HCT116 (cell line): ENCODE results near the gene CENPH. TPM values are rescaled to one million over a fixed set of nuclear protein-coding genes. Genes with fewer than 3 reads are reported as not detected.
"Not testable (repeated sequence)": the region's sequence is repeated elsewhere in the genome, so short reads cannot be mapped to it uniquely, and the experiment has no call there.

ENCODE experiments used
- ATAC-seq: fragments of 200-7000 bp; cut with Tn5 transposase; 2 replicates; pipeline ENCODE4 v1.9.1; 2020; ENCODE audit warnings: mild to moderate bottlenecking, moderate library complexity
- BruUV-seq: library from RNA; stranded (reverse); fragments of 400-500 nt; replicated peaks from 2 replicates; lab custom pipeline; 2021; lab: Mats Ljungman, UMichigan
- CTCF ChIA-PET: fragments of 300-600 bp; sonication (Branson Sonifier 250); formaldehyde crosslinking; loops from one replicate; lab custom pipeline; 2021; ENCODE audit warnings: antibody characterized with exemption; lab: Charles Lee
- POLR2A ChIA-PET: fragments of 300-600, 350-600 bp; sonication (Branson Sonifier 250); formaldehyde crosslinking; loops from one replicate; lab custom pipeline; 2021; ENCODE audit warnings: antibody characterized with exemption; lab: Charles Lee
- RAD21 ChIA-PET, 2 experiments: fragments of 300-600 bp; sonication (Branson Sonifier 250); formaldehyde crosslinking; loops; one replicate each; lab custom pipeline; 2023; ENCODE audit warnings: low total read pairs in 2 of 2; ENCODE audit not compliant: uncharacterized antibody in 2 of 2, unreplicated experiment in 2 of 2, low non-redundant PET in 1 of 2; lab: Charles Lee
- DNase-seq: peaks from one replicate; pipeline ENCODE4 v3.0.0-alpha.2; 2010; ENCODE audit warnings: low read depth, low spot score
- H2AFZ ChIP-seq: fragments of 200-600 bp; shearing (Covaris generic), sonication (generic); 2 replicates; pipeline ENCODE4 v1.6.1; 2017; ENCODE audit warnings: low read depth, mixed run types, mixed read lengths, antibody characterized with exemption, low read length; ENCODE audit not compliant: poor library complexity, severe bottlenecking
- H3K27ac ChIP-seq: 2 replicates; pipeline ENCODE4 v1.5.1; 2012; ENCODE audit warnings: low read depth, low read length
- H3K27me3 ChIP-seq: fragments of 200-600 bp; sonication (generic); 2 replicates; pipeline ENCODE4 v1.6.1; 2016; ENCODE audit warnings: mixed run types, low read length, mixed read lengths; ENCODE audit not compliant: insufficient read depth
- H3K36me3 ChIP-seq, 2 experiments: fragments of 200-500 bp in 1 of 2; fragments of 200-600 bp in 1 of 2; sonication (Bioruptor generic) in 1 of 2; sonication (generic) in 1 of 2; 2 replicates each; pipeline versions ENCODE4 v1.5.1 to v1.6.1; 2014 to 2016; ENCODE audit warnings: low read length in 2 of 2, inconsistent platforms in 1 of 2, mixed read lengths in 1 of 2, mixed run types in 1 of 2; ENCODE audit not compliant: insufficient read depth in 2 of 2, control insufficient read depth in 1 of 2
- H3K4me1 ChIP-seq, 2 experiments: fragments of 200-600 bp in 1 of 2; sonication (generic) in 1 of 2; 2 replicates each; pipeline versions ENCODE4 v1.5.1 to v1.6.1; 2012 to 2017; ENCODE audit warnings: low read length in 2 of 2, inconsistent platforms in 1 of 2, mild to moderate bottlenecking in 1 of 2, mixed read lengths in 1 of 2, mixed run types in 1 of 2, moderate library complexity in 1 of 2; ENCODE audit not compliant: insufficient read depth in 2 of 2, control insufficient read depth in 1 of 2
- H3K4me2 ChIP-seq: fragments of 200-600 bp; sonication (generic); 2 replicates; pipeline ENCODE4 v1.6.1; 2017; ENCODE audit warnings: mixed run types, low read length, mixed read lengths
- H3K4me3 ChIP-seq, 2 experiments: fragments of 200-600 bp in 1 of 2; sonication (generic) in 1 of 2; replicated peaks in 1 of 2; 2 replicates each; pipeline ENCODE4 v1.5.1; 2011 to 2016; ENCODE audit warnings: low read length in 2 of 2, control low read depth in 1 of 2, low read depth in 1 of 2, mild to moderate bottlenecking in 1 of 2, mixed read lengths in 1 of 2, mixed run types in 1 of 2
- H3K79me2 ChIP-seq: fragments of 200-600 bp; sonication (generic); 2 replicates; pipeline ENCODE4 v1.6.1; 2017; ENCODE audit warnings: mild to moderate bottlenecking, mixed run types, low read length, moderate library complexity, mixed read lengths; ENCODE audit not compliant: insufficient read depth
- H3K9ac ChIP-seq: fragments of 200-600 bp; sonication (generic); 2 replicates; pipeline ENCODE4 v1.6.1; 2016; ENCODE audit warnings: low read length, mixed read lengths
- H3K9me2 ChIP-seq: fragments of 200-600 bp; sonication (generic), shearing (Covaris generic); 2 replicates; pipeline ENCODE4 v1.6.1; 2017; ENCODE audit warnings: mixed run types, mild to moderate bottlenecking, moderate library complexity; ENCODE audit not compliant: insufficient read depth
- H3K9me3 ChIP-seq, 2 experiments: fragments of 200-500 bp in 1 of 2; fragments of 200-600 bp in 1 of 2; sonication (Bioruptor generic) in 1 of 2; sonication (generic) in 1 of 2; 2 replicates each; pipeline ENCODE4 v1.6.1; 2014 to 2017; ENCODE audit warnings: low read length in 2 of 2, mixed read lengths in 2 of 2, inconsistent platforms in 1 of 2, low read depth in 1 of 2, mild to moderate bottlenecking in 1 of 2, mixed run types in 1 of 2, moderate library complexity in 1 of 2; ENCODE audit not compliant: control insufficient read depth in 1 of 2, insufficient read depth in 1 of 2
- H4K20me1 ChIP-seq: fragments of 200-600 bp; sonication (generic), shearing (Covaris generic); 2 replicates; pipeline ENCODE4 v1.6.1; 2017; ENCODE audit warnings: mixed run types, mild to moderate bottlenecking, moderate library complexity; ENCODE audit not compliant: insufficient read depth
- CBX3 ChIP-seq: IDR thresholded peaks from 2 replicates; pipeline ENCODE4 v1.6.1; 2012; ENCODE audit warnings: low read depth
- EZH2phosphoT487 ChIP-seq: fragments of 200-600 bp; IDR thresholded peaks from 2 replicates; pipeline ENCODE4 v1.6.1; 2018; ENCODE audit warnings: antibody characterized with exemption, borderline replicate concordance
- JUND ChIP-seq: IDR thresholded peaks from 2 replicates; pipeline ENCODE4 v1.6.1; 2012
- YY1 ChIP-seq: IDR thresholded peaks from 2 replicates; pipeline ENCODE4 v1.6.1; 2011; ENCODE audit warnings: low read length, low read depth, moderate library complexity, mild to moderate bottlenecking; ENCODE audit not compliant: insufficient replicate concordance; ENCODE audit errors: extremely low read depth
- intact Hi-C: fragments of 100-400 bp; cut with micrococcal nuclease; formaldehyde crosslinking; loops from 2 replicates; pipeline ENCODE4 v1.10.0; 2022
- total RNA-seq: library from RNA; stranded (reverse); gene quantifications from one replicate; pipeline ENCODE4 v1.2.1, GENCODE V29; 2021; ENCODE audit not compliant: unreplicated experiment

CENPH gene
- total RNA-seq, 1 experiment from 2014 or later = 23.4 TPM

- peaks cover 0 to 9% of the 10 kb centered on the region in 2 experiments; a peak in 1 of 4 replicates for H3K9me3 ChIP-seq
- no peak for DNase-seq
- BruUV-seq = no TSS peak
- no peak for ATAC-seq
- TF ChIP-seq JUND = no peak
- no peak for TF ChIP-seq YY1
- TF ChIP-seq CBX3 = peak; percentile 77
- no peak for TF ChIP-seq EZH2phosphoT487
- TF ChIP-seq, all 23 proteins: peak for 1
- no peak overlapping the region for H2AFZ ChIP-seq
- RAD21 ChIA-PET = no interaction called here
- no peaks in the 10 kb centered on the region for H3K36me3 ChIP-seq
- no peak overlapping the region for H3K4me2 ChIP-seq
- no peak overlapping the region for H3K9ac ChIP-seq
- no peak overlapping the region for H3K27ac ChIP-seq
- no peak overlapping the region for H3K4me3 ChIP-seq
- no peaks in the 10 kb centered on the region for H3K27me3 ChIP-seq
- no peaks in the 10 kb centered on the region for H4K20me1 ChIP-seq
- POLR2A ChIA-PET = no interaction called here
- H3K79me2 ChIP-seq = no peaks in the 10 kb centered on the region
- H3K9me2 ChIP-seq = no peaks in the 10 kb centered on the region
- intact Hi-C loops = no loop called here
- CTCF ChIA-PET = no interaction called here
- H3K4me1 ChIP-seq = no peaks in the 10 kb centered on the region
Measured at GRCh38 chr5:69140827-69141226, 48.6 kb upstream of the CENPH start.

DNA sequence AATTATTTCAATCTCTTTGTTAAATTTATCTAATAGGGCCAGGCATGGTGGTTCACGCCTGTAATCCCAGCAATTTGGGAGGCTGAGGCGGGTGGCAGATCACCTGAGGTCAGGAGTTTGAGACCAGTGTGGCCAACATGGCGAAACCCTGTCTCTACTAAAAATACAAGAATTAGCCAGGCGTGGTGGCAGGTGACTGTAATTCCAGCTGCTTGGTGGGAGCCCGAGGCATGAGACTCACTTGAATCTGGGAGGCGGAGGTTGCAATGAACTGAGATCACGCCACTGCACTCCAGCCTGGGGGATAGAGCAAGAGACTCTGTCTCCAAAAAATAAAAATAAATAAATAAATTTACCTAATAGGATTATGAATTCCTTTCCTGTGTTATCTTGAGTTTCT, 40.8 kb upstream of the CENPH start:
- RAD21 ChIA-PET, CTCF ChIA-PET, H3K4me2 ChIP-seq, H3K4me3 ChIP-seq, DNase-seq, H3K27ac ChIP-seq, H4K20me1 ChIP-seq, H2AFZ ChIP-seq, H3K79me2 ChIP-seq, H3K9ac ChIP-seq, H3K9me3 ChIP-seq, intact Hi-C loops, H3K36me3 ChIP-seq, BruUV-seq, POLR2A ChIA-PET, H3K27me3 ChIP-seq, H3K4me1 ChIP-seq, H3K9me2 ChIP-seq, ATAC-seq: not testable (repeated sequence)
